HK-2 (cell line): ENCODE results near the gene OR11G2.
"Not testable (repeated sequence)": the region's sequence is repeated elsewhere in the genome, so short reads cannot be mapped to it uniquely, and the experiment has no call there.

Experiments used
- DNase-seq: peaks from one replicate; pipeline ENCODE4 v3.0.0-alpha.2; 2018; ENCODE audit not compliant: unreplicated experiment

OR11G2 gene

GRCh38 chr14:20190596-20190995 is at the start of gene OR11G2:
OR11G2 (plus strand) TSS chr14:20190896; CDS start chr14:20197438, 6,542 bp downstream.
- no peak for DNase-seq

GRCh38 chr14:20143911-20144310 is 46.8 kb upstream of the OR11G2 start:
- no peak for DNase-seq

- DNase-seq: no peak
Measured at GRCh38 chr14:20144820-20145219, 45.9 kb upstream of the OR11G2 start.

- DNase-seq: no peak
Measured at GRCh38 chr14:20164462-20164861, 26.2 kb upstream of the OR11G2 start.

GRCh38 chr14:20167091-20167490 is 23.6 kb upstream of the OR11G2 start:
- no peak for DNase-seq

GRCh38 chr14:20169852-20170251 is 20.8 kb upstream of the OR11G2 start:
- peak; percentile 7 for DNase-seq

GRCh38 chr14:20174205-20174604 is 16.5 kb upstream of the OR11G2 start:
- not testable (repeated sequence) for DNase-seq

- DNase-seq: no peak
Measured at GRCh38 chr14:20176330-20176729, 14.4 kb upstream of the OR11G2 start.

GRCh38 chr14:20177433-20177974 is 13.2 kb upstream of the OR11G2 start:
- DNase-seq: no peak

GRCh38 chr14:20179218-20179617 is 11.5 kb upstream of the OR11G2 start:
- no peak for DNase-seq

GRCh38 chr14:20179880-20180279 is 10.8 kb upstream of the OR11G2 start:
- no peak for DNase-seq

- DNase-seq: no peak
Measured at GRCh38 chr14:20180486-20180885, 10.2 kb upstream of the OR11G2 start.

GRCh38 chr14:20184181-20184580 is 6.5 kb upstream of the OR11G2 start:
- no peak for DNase-seq

GRCh38 chr14:20191396-20191795 is 700 bp downstream of the OR11G2 start:
- no peak for DNase-seq

- no peak for DNase-seq
Measured at GRCh38 chr14:20194101-20194500, 3.4 kb downstream of the OR11G2 start.

- DNase-seq: not testable (repeated sequence)
Measured at GRCh38 chr14:20195170-20195569, 4.5 kb downstream of the OR11G2 start.

GRCh38 chr14:20195911-20196310 is 5.2 kb downstream of the OR11G2 start:
- DNase-seq: no peak

- DNase-seq: no peak
Measured at GRCh38 chr14:20197459-20197858, 6.8 kb downstream of the OR11G2 start.

GRCh38 chr14:20198991-20199390 is 8.3 kb downstream of the OR11G2 start:
- no peak for DNase-seq

- no peak for DNase-seq
Measured at GRCh38 chr14:20204721-20205120, 14.0 kb downstream of the OR11G2 start.

- DNase-seq: no peak
Measured at GRCh38 chr14:20209595-20209994, 18.9 kb downstream of the OR11G2 start.

- DNase-seq: not testable (repeated sequence)
Measured at GRCh38 chr14:20212406-20212805, 21.7 kb downstream of the OR11G2 start.

- no peak for DNase-seq
Measured at GRCh38 chr14:20215196-20215595, 24.5 kb downstream of the OR11G2 start.

GRCh38 chr14:20219033-20219432 is 28.3 kb downstream of the OR11G2 start:
- DNase-seq: no peak
